Neutrophil (primary cell): ENCODE measurements around the gene CCDC112.

Experiments used
- H3K27ac ChIP-seq: fragments of 200-600 bp; sonication (generic); 2 replicates; pipeline ENCODE4 v1.5.1; 2016; ENCODE audit warnings: mild to moderate bottlenecking, moderate library complexity
- H3K27me3 ChIP-seq: fragments of 200-600 bp; sonication (generic); 2 replicates; pipeline ENCODE4 v1.6.0; 2016; ENCODE audit warnings: mild to moderate bottlenecking
- H3K36me3 ChIP-seq: fragments of 200-600 bp; sonication (generic); 2 replicates; pipeline ENCODE4 v1.5.1; 2017
- H3K4me1 ChIP-seq, 2 experiments: fragments of 200-600 bp in 1 of 2; sonication (generic) in 1 of 2; 1 replicate in 1 of 2; 2 replicates in 1 of 2; pipeline versions ENCODE4 v1.5.1 to v1.6.1; 2013 to 2016; ENCODE audit warnings: low read depth in 1 of 2, low read length in 1 of 2, mild to moderate bottlenecking in 1 of 2, moderate library complexity in 1 of 2; ENCODE audit not compliant: control insufficient read depth in 1 of 2, insufficient read depth in 1 of 2
- H3K4me3 ChIP-seq, 2 experiments: fragments of 200-600 bp in 1 of 2; sonication (generic) in 1 of 2; 1 replicate in 1 of 2; 2 replicates in 1 of 2; pipeline ENCODE4 v1.5.1; 2013 to 2016; ENCODE audit warnings: low read depth in 1 of 2, low read length in 1 of 2, mild to moderate bottlenecking in 1 of 2, moderate library complexity in 1 of 2
- H3K9me3 ChIP-seq: fragments of 200-600 bp; sonication (generic); 2 replicates; pipeline ENCODE4 v1.5.1; 2016
- CTCF ChIP-seq: fragments of 200-600 bp; sonication (generic); IDR thresholded peaks from 2 replicates; pipeline ENCODE4 v1.5.1; 2016; ENCODE audit warnings: antibody characterized with exemption

Gene CCDC112

GRCh38 chr5:115313632-115314031 lies 17.2 kb upstream of the CCDC112 start:
- H3K4me1 ChIP-seq, result no peaks in the 10 kb centered on the region
- no peaks in the 10 kb centered on the region for H3K36me3 ChIP-seq
- no peaks in the 10 kb centered on the region for H3K9me3 ChIP-seq
- H3K27ac ChIP-seq, result no peak overlapping the region
- no peak for TF ChIP-seq CTCF
- H3K27me3 ChIP-seq, result peaks cover 76% of the 10 kb centered on the region
- H3K4me3 ChIP-seq, result no peak overlapping the region

GRCh38 chr5:115313052-115313451 lies 16.6 kb upstream of the CCDC112 start:
- TF ChIP-seq CTCF, result no peak
- Histone ChIP-seq H3K9me3 (no peaks in the 10 kb centered on the region), H3K36me3 (no peaks in the 10 kb centered on the region), H3K27me3 (peaks cover 78% of the 10 kb centered on the region), H3K4me1 (no peaks in the 10 kb centered on the region), H3K27ac (no peak overlapping the region), H3K4me3 (no peak overlapping the region)

GRCh38 chr5:115309751-115310370 lies 13.4 kb upstream of the CCDC112 start:
- Histone ChIP-seq H3K4me3 (no peak overlapping the region), H3K27ac (no peak overlapping the region), H3K4me1 (no peaks in the 10 kb centered on the region), H3K9me3 (no peaks in the 10 kb centered on the region), H3K36me3 (no peaks in the 10 kb centered on the region), H3K27me3 (peaks cover 55% of the 10 kb centered on the region)
- TF ChIP-seq CTCF, result no peak

- Histone ChIP-seq H3K4me1 (no peaks in the 10 kb centered on the region), H3K9me3 (no peaks in the 10 kb centered on the region), H3K27me3 (peaks cover 58% of the 10 kb centered on the region), H3K27ac (no peak overlapping the region), H3K36me3 (no peaks in the 10 kb centered on the region), H3K4me3 (no peak overlapping the region)
- TF ChIP-seq CTCF, result no peak
These were observed 12.4 kb upstream of the CCDC112 start for GRCh38 chr5:115308815-115309214.

- no peaks in the 10 kb centered on the region for H3K4me1 ChIP-seq
- no peak for TF ChIP-seq CTCF
- H3K27ac ChIP-seq, result no peak overlapping the region
- H3K27me3 ChIP-seq, result peaks cover 57% of the 10 kb centered on the region
- no peak overlapping the region for H3K4me3 ChIP-seq
- no peaks in the 10 kb centered on the region for H3K36me3 ChIP-seq
- H3K9me3 ChIP-seq, result no peaks in the 10 kb centered on the region
These were observed 9.6 kb upstream of the CCDC112 start for GRCh38 chr5:115306011-115306536.
